HEK293 (cell line): ENCODE results near the gene SFRP4.

Experiments used
- CTCF ChIA-PET: fragments of 350-600 bp; formaldehyde crosslinking; extraction: SDS; loops from one replicate; lab custom pipeline; 2021; ENCODE audit warnings: antibody characterized with exemption; lab: Yijun Ruan, JAX
- POLR2A ChIA-PET: fragments of 300-600 bp; formaldehyde crosslinking; extraction: SDS; loops from one replicate; lab custom pipeline; 2020; ENCODE audit warnings: antibody characterized with exemption, inconsistent platforms; lab: Yijun Ruan, JAX
- H3K27ac ChIP-seq: fragments of 200-500 bp; sonication (Bioruptor generic); 2 replicates; pipeline ENCODE4 v1.5.1; 2014; ENCODE audit warnings: low read depth, low read length, control low read depth, inconsistent platforms; ENCODE audit errors: extremely low read depth
- H3K36me3 ChIP-seq, 2 experiments: fragments of 200-500 bp in 1 of 2; sonication (Bioruptor generic) in 1 of 2; 1 replicate in 1 of 2; 2 replicates in 1 of 2; pipeline ENCODE4 v1.5.1; 2014 to 2017; ENCODE audit warnings: inconsistent platforms in 2 of 2, low read length in 2 of 2; ENCODE audit not compliant: control insufficient read depth in 2 of 2, insufficient read depth in 1 of 2
- H3K4me1 ChIP-seq: fragments of 200-500 bp; sonication (Bioruptor generic); 2 replicates; pipeline ENCODE4 v1.5.1; 2014; ENCODE audit warnings: mild to moderate bottlenecking, low read length, inconsistent platforms; ENCODE audit not compliant: control insufficient read depth, insufficient read depth
- H3K4me3 ChIP-seq: 2 replicates; pipeline ENCODE4 v1.5.1; 2011; ENCODE audit warnings: low read depth, mild to moderate bottlenecking, control low read depth, low read length, moderate library complexity
- H3K9me3 ChIP-seq: fragments of 200-500 bp; sonication (Bioruptor generic); 2 replicates; pipeline ENCODE4 v1.5.1; 2014; ENCODE audit warnings: low read depth, low read length, inconsistent platforms; ENCODE audit not compliant: control insufficient read depth, insufficient read depth
- CTCF ChIP-seq: fragments of 450-650 bp; formaldehyde crosslinking; IDR thresholded peaks from 2 replicates; pipeline ENCODE4 v1.5.1; 2016; ENCODE audit warnings: missing biosample characterization, missing genetic modification characterization
- OSR2 ChIP-seq: fragments of 450-650 bp; formaldehyde crosslinking; IDR thresholded peaks from 2 replicates; pipeline ENCODE4 v1.5.1; 2016; ENCODE audit warnings: missing biosample characterization, missing genetic modification characterization
- PRDM4 ChIP-seq: fragments of 450-650 bp; formaldehyde crosslinking; IDR thresholded peaks from 2 replicates; pipeline ENCODE4 v1.5.1; 2017; ENCODE audit warnings: missing biosample characterization, missing genetic modification characterization
- REST ChIP-seq: fragments of 450-650 bp; formaldehyde crosslinking; IDR thresholded peaks from 2 replicates; pipeline ENCODE4 v1.5.1; 2016; ENCODE audit warnings: missing biosample characterization, missing genetic modification characterization
- ZBTB20 ChIP-seq: fragments of 450-650 bp; formaldehyde crosslinking; IDR thresholded peaks from 2 replicates; pipeline ENCODE4 v1.5.1; 2016; ENCODE audit warnings: missing biosample characterization, missing genetic modification characterization
- ZNF112 ChIP-seq: fragments of 450-650 bp; formaldehyde crosslinking; IDR thresholded peaks from 2 replicates; pipeline ENCODE4 v1.5.0; 2017; ENCODE audit warnings: missing biosample characterization, missing genetic modification characterization
- ZNF138 ChIP-seq: fragments of 450-650 bp; formaldehyde crosslinking; IDR thresholded peaks from 2 replicates; pipeline ENCODE4 v1.5.1; 2016; ENCODE audit warnings: missing biosample characterization, missing genetic modification characterization, borderline replicate concordance
- ZNF223 ChIP-seq: fragments of 450-650 bp; formaldehyde crosslinking; IDR thresholded peaks from 2 replicates; pipeline ENCODE4 v1.5.1; 2016; ENCODE audit warnings: missing biosample characterization, missing genetic modification characterization
- ZNF324 ChIP-seq: fragments of 450-650 bp; formaldehyde crosslinking; IDR thresholded peaks from 2 replicates; pipeline ENCODE4 v1.5.1; 2016; ENCODE audit warnings: missing biosample characterization, missing genetic modification characterization
- ZNF473 ChIP-seq: fragments of 450-650 bp; formaldehyde crosslinking; IDR thresholded peaks from 2 replicates; pipeline ENCODE4 v1.5.1; 2017; ENCODE audit warnings: missing biosample characterization, missing genetic modification characterization
- ZNF514 ChIP-seq: fragments of 450-650 bp; formaldehyde crosslinking; IDR thresholded peaks from 2 replicates; pipeline ENCODE4 v1.5.1; 2016; ENCODE audit warnings: missing biosample characterization, missing genetic modification characterization
- TF ChIP-seq, protein P1 (sequence below): fragments of 450-650 bp; formaldehyde crosslinking; conservative IDR thresholded peaks from 2 replicates; pipeline ENCODE4 v1.5.1; 2016; ENCODE audit warnings: low read depth, missing biosample characterization, missing genetic modification characterization
- TF ChIP-seq, protein P2 (sequence below): fragments of 450-650 bp; formaldehyde crosslinking; IDR thresholded peaks from 2 replicates; pipeline ENCODE4 v1.5.1; 2016; ENCODE audit warnings: missing biosample characterization, missing genetic modification characterization, low read depth
- TF ChIP-seq, protein P3 (sequence below): fragments of 450-650 bp; formaldehyde crosslinking; IDR thresholded peaks from 2 replicates; pipeline ENCODE4 v1.5.1; 2016; ENCODE audit warnings: missing biosample characterization, missing genetic modification characterization

The SFRP4 gene

GRCh38 chr7:37920305-37920848, 3.8 kb upstream of the SFRP4 start, which contains the start of gene EPDR1 (continued):
- no peak for TF ChIP-seq PRDM4 (tag by site-specific recombination)
- TF ChIP-seq ZNF324 (tag by site-specific recombination), result 0 out of 2 replicates have a peak, but pooled peaks have one; percentile 23
- TF ChIP-seq, protein P1, sequence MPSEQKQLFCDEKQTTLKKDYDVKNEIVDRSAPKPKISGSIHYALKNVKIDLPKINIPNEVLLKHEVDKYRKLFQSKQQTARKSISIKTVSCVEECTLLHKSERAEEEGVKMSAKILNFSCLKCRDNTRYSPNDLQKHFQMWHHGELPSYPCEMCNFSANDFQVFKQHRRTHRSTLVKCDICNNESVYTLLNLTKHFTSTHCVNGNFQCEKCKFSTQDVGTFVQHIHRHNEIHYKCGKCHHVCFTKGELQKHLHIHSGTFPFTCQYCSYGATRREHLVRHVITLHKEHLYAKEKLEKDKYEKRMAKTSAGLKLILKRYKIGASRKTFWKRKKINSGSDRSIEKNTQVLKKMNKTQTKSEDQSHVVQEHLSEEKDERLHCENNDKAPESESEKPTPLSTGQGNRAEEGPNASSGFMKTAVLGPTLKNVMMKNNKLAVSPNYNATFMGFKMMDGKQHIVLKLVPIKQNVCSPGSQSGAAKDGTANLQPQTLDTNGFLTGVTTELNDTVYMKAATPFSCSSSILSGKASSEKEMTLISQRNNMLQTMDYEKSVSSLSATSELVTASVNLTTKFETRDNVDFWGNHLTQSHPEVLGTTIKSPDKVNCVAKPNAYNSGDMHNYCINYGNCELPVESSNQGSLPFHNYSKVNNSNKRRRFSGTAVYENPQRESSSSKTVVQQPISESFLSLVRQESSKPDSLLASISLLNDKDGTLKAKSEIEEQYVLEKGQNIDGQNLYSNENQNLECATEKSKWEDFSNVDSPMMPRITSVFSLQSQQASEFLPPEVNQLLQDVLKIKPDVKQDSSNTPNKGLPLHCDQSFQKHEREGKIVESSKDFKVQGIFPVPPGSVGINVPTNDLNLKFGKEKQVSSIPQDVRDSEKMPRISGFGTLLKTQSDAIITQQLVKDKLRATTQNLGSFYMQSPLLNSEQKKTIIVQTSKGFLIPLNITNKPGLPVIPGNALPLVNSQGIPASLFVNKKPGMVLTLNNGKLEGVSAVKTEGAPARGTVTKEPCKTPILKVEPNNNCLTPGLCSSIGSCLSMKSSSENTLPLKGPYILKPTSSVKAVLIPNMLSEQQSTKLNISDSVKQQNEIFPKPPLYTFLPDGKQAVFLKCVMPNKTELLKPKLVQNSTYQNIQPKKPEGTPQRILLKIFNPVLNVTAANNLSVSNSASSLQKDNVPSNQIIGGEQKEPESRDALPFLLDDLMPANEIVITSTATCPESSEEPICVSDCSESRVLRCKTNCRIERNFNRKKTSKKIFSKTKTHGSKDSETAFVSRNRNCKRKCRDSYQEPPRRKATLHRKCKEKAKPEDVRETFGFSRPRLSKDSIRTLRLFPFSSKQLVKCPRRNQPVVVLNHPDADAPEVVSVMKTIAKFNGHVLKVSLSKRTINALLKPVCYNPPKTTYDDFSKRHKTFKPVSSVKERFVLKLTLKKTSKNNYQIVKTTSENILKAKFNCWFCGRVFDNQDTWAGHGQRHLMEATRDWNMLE, result no peak
- TF ChIP-seq CTCF (tag by site-specific recombination), result peak; percentile 66
- no peak for TF ChIP-seq REST (tag by site-specific recombination)
- TF ChIP-seq OSR2 (tag by site-specific recombination), result peak; percentile 72
- no peak for TF ChIP-seq ZBTB20 (tag by site-specific recombination)
- TF ChIP-seq, protein P2, sequence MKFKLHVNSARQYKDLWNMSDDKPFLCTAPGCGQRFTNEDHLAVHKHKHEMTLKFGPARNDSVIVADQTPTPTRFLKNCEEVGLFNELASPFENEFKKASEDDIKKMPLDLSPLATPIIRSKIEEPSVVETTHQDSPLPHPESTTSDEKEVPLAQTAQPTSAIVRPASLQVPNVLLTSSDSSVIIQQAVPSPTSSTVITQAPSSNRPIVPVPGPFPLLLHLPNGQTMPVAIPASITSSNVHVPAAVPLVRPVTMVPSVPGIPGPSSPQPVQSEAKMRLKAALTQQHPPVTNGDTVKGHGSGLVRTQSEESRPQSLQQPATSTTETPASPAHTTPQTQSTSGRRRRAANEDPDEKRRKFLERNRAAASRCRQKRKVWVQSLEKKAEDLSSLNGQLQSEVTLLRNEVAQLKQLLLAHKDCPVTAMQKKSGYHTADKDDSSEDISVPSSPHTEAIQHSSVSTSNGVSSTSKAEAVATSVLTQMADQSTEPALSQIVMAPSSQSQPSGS (tag by site-specific recombination), result no peak

DNA sequence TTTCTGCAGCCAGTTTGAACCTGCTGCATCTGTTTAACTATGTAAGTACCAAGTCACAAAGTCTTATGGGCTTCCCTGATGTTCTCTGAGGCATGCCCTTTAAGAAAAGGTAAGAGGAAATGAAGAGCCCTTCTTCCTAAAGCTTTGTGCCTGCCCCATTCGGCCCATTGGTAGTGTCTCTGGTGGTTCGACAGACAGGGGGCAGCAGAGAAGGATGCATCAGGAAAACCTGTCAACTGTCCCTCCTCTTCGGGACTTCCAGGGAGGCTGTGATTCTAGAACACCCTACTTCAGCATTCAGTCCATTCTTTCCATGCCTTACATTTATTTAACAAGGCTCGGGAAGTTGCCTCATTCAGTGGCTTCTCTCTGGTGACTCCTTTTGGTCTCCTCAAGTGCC, 1.9 kb upstream of the SFRP4 start:
- no peaks in the 10 kb centered on the region for H3K36me3 ChIP-seq
- H3K27ac ChIP-seq, result no peak overlapping the region
- CTCF ChIA-PET, result interaction anchor here (0.6 to 3.4 kb wide), 13 partner anchors 9 to 419 kb away, joined by 3 to 26 read pairs (median 6); no protein-coding TSS in a partner anchor
- no peaks in the 10 kb centered on the region for H3K9me3 ChIP-seq
- H3K4me1 ChIP-seq, result peaks cover 3% of the 10 kb centered on the region; the same call in 1 of the 2 replicates
- TF ChIP-seq ZNF112, result no peak
- TF ChIP-seq ZNF514 (tag by site-specific recombination), result no peak
- TF ChIP-seq ZNF138, result no peak
- TF ChIP-seq, protein P3, sequence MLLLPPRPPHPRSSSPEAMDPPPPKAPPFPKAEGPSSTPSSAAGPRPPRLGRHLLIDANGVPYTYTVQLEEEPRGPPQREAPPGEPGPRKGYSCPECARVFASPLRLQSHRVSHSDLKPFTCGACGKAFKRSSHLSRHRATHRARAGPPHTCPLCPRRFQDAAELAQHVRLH (tag by site-specific recombination), result no peak
- no peak for TF ChIP-seq ZNF223 (tag by site-specific recombination)
- no peak for TF ChIP-seq ZNF473 (tag by site-specific recombination)
- POLR2A ChIA-PET, result no interaction called here
- no peak overlapping the region for H3K4me3 ChIP-seq
